GM04504 (cell line): Measurements from ENCODE around the gene CCR7.
A peak's percentile ranks its signal among the peaks of the same experiment; 100 is the strongest.

ENCODE experiments used
- DNase-seq: peaks from one replicate; pipeline ENCODE4 v3.0.0-alpha.2; 2012; ENCODE audit warnings: low read depth

CCR7 gene

DNA sequence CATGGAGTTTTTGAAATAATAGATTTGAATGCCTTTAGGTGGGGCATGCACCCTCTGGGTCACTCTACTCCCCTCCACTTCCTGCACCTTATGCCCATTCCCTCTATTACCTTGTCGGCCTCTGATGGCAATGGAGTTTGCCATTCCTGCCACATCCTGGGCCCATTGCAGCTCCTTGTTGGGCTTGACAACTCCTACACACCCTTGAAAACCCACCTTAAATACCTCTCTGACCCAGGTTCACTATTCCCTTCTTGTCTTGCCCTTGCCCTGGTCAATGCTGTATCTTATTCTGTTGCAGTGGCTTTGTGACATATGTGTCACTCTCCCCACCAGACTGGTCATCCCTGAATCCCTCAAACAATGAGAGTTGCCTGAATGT lies 2.4 kb downstream of the CCR7 start:
- DNase-seq: no peak

DNA sequence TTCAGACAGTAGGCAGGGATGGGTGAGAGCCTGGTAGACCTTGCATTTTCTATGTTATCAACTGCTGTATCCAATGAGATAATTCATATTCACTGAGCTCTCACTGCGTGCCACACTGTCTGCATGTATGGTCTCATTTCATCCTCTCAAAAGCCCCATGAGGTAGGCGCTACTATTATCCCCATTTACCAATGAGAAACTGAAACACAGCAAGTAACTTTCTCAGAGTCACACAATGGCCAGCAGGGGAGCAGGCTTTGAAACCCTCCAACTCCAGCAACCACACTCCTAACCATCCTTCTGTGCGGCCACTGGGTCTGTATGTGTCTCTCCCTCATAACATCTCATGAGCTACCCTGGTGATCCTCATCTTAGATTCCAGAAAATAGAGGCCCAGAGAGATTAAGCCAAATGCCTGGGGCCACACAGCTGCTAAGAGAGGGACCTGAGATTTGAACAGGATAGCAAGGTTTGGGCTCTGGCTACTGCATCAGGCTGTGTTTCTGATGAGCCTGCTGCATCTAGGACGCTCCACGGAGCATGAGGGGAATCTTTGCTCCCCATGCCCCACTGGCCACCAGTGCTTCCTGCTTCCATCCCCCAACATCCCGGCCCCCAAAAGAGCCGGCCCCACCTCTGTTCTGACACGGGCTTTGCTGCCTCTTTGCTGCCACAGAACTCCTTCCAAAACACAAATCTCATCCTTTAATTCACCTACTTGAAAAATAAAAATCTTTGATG lies 3.2 kb downstream of the CCR7 start:
- no peak for DNase-seq

- DNase-seq: no peak
Measured at GRCh38 chr17:40561294-40561870, 3.9 kb downstream of the CCR7 start.

GRCh38 chr17:40560592-40561293 lies 4.5 kb downstream of the CCR7 start:
- no peak for DNase-seq

GRCh38 chr17:40559954-40560591 lies 5.2 kb downstream of the CCR7 start:
- DNase-seq: peak; percentile 86

DNA sequence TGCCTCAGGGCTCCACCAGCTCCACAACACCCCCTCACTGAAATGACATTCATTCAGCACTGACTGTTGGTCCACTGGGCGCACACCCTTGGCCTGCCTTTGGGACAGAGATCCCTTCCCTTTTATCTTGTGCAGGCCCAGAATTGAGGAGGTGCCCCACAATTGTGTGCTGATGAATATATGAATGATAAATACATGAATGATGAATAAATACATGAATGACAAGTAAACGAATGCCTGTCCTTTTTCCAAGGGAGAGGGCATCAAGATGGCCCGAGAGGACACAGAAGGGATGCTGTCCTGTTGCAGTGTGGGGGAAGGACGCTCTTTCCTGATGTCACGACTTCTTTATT lies 5.7 kb downstream of the CCR7 start:
- no peak for DNase-seq

- no peak for DNase-seq
Measured at GRCh38 chr17:40558890-40559563, 6.2 kb downstream of the CCR7 start.

GRCh38 chr17:40558300-40558889 lies 6.9 kb downstream of the CCR7 start:
- no peak for DNase-seq

GRCh38 chr17:40557531-40558299 lies 7.6 kb downstream of the CCR7 start:
- no peak for DNase-seq

DNA sequence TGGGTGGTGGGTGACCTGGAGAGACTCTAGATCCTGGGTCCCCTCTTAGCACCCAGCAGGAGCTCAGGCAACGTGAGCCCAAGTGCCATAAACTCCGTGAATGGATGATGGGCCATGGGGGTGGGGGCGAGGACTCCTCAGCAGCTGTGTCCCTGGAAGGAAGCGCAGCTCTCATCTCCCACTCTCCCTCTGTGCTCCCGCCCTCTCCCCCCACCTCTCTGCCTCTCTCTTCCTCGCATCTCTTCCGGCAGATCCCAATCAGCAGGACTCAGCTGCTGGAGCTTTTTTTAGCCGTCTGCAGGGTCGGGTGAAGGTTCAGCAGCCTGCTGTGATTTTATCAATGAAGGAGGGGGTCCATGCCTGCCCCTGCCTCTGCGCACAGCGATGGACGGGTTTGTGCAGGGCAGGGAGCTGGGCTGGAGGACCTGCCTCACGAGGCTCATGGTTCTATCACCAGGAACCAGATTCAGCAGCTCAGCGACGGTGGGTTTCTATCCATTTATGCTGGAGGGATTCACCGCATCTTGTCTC lies 8.3 kb downstream of the CCR7 start:
- no peak for DNase-seq

DNA sequence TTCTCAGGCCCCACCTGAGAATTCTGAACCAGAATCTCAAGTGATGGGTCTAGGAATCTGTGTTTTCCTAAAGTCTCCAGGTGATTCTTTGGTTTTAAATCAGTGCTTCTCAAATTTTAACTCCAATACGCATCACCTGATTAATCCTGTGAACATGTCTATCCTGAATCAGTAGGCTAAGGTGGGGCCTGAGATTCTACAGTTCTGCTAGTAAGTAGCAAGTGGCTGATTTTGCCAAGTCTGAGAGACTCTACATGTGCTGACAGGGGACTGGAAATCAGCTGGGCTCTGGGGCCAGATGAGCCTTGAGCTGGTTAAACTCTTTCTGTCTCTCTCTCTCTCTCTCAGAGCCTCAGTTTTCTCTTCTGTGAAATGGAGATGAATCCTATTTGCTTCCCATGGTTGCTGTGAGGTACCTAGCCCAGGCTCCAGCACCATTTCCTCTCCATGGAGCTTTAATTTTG lies 9.0 kb downstream of the CCR7 start:
- no peak for DNase-seq

DNA sequence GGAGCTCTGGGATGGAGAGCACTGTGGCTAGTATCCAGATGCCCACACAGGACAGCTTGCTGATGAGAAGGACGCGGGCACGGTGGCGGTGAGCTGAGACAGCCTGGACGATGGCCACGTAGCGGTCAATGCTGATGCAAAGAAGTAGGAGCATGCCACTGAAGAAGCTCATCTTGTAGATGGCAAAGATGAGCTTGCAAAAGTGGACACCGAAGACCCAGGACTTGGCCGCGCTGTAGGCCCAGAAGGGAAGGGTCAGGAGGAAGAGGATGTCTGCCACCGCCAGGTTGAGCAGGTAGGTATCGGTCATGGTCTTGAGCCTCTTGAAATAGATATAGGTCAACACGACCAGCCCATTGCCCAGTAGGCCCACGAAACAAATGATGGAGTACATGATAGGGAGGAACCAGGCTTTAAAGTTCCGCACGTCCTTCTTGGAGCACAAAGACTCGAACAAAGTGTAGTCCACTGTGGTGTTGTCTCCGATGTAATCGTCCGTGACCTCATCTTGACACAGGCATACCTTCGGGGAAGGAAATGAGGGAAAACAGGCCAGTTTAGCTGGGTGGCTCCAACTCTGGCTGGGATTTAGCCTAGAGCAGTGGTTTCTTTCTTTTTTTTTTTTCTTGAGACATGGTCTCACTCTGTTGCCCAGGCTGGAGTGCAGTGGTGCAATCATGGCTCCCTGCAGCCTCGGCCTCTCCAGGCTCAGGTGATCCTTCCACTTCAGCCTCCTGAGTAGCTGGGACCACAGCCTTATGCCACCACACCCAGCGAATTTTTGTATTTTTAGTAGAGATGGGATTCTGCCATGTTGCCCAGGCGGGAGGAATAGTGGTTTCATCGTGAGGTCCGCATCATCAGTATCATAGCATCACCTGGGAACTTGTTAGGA lies 9.7 kb downstream of the CCR7 start:
- no peak for DNase-seq

DNA sequence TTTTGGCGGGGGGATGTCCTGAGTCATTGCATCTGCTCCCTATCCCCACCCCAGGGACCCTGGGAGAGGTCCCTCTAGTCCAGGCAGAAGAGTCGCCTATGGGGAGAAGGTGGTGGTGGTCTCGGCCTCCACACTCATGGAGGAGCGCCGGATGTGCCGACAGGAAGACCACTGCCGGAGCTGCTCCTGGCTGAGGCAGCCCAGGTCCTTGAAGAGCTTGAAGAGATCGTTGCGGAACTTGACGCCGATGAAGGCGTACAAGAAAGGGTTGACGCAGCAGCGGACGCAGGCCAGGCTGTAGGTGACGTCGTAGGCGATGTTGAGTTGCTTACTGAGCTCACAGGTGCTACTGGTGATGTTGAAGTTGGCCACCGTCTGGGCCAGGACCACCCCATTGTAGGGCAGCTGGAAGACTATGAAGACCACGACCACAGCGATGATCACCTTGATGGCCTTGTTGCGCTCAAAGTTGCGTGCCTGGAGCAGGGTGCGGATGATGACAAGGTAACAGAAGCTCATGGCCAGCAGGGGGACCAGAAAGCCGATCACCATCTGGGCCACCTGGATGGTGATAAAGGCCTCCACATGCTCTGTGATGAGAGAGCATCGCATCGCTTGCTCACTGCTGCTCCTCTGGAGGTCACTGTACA lies 10.5 kb downstream of the CCR7 start:
- DNase-seq: no peak

DNA sequence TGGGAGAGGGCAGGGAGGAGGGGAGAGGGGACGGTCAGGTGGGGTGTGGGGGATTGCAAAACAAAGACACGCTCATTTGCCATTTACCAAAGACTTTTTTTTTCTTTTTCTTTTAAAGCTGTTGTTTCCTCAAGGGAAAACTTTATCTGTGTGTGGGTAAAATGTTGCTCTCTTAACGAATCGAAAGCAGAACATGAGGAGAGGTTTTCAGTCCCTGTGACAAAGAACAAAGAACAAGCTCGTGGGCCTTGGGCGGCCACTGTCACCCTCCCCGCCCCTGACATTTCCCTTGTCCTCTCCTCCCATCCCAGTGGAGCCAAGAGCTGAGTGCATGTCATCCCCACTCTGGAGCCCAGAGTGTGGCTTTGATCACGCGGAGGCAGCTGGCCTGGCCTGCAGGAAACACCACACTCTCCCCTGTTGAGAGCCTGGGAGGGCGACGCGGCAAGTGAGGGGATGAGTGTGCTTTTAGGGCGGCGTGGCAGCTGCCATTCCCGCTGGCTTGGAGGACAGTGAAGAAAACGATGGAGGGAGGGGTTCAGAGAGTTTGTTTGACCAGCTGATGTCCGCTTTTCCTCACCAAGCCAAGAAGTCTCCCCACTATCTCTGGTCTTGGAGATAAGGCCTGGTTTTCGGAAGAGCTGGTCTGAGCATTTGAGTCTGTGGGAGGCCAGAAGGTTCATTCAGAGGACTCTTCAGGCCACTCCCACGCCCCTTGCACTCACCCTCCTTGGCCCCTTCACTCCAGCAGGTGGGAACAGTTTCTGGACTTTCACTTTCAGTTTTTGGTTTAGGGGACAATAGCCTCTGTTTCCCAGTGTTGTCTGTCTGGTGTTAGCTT lies 11.4 kb downstream of the CCR7 start:
- no peak for DNase-seq

DNA sequence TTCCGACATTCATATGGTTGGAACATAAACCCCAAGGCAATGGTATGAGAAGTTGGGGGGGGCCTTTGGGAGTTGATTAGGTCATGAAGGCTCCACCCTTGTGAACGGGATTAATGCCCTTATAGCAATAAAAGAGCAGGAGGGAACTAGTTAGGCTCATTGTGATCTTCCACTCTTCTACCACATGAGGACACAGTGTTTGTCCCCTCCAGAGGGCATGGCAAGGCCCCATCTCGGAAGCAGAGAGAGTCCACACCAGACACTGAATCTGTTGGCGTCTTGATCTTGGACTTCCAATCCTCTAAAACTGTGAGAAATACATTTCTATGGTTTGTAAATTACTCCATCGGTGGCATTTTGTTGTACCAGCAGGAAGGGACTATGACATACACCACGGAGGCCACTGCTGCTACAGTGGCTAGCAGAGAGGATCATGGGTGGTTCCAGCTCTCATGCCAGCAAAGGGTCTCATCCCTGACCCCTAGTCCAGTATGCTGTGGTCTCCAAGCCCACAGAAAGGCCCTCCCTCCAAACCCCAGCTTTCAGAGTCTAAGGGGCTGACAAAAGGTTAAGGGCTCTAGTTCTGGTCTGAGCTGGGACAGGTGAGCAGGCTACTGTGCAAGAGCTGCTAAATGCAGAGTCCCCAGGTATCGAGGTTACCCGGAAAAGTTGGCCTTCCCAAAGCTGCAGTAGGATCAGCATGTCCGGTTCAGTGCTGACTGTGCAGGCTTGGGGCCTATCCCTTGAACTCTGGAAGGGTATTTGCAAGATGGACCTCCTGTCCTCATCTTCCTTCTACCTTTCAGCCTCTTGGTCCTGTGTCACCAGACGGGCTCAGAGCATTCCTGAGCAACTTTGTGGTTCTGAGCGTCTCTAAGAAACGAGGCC lies 12.2 kb downstream of the CCR7 start:
- no peak for DNase-seq

GRCh38 chr17:40551879-40552768 lies 13.1 kb downstream of the CCR7 start:
- DNase-seq: peak; percentile 96
